CD4-positive, alpha-beta memory T cell (primary cell): ENCODE measurements around the gene ARIH2. TPM values are rescaled to one million over a fixed set of nuclear protein-coding genes. Genes with fewer than 3 reads are reported as not detected.

Experiments
- CTCF ChIA-PET: fragments of 350-600 bp; sonication (Branson Sonifier 250); formaldehyde crosslinking; loops from one replicate; lab custom pipeline; 2021; ENCODE audit warnings: inconsistent platforms; ENCODE audit not compliant: partially characterized antibody; lab: Charles Lee
- POLR2A ChIA-PET: fragments of 350-600 bp; sonication (Branson Sonifier 250); formaldehyde crosslinking; loops from one replicate; lab custom pipeline; 2021; ENCODE audit not compliant: partially characterized antibody; lab: Charles Lee
- DNase-seq, 5 donors: peaks; one replicate each; pipeline versions ENCODE4 v3.0.0 to v3.0.0-alpha.2; 2020 to 2022; ENCODE audit warnings: mixed read lengths in 1 of 5
- H3K27ac ChIP-seq: one replicate; pipeline ENCODE4 v1.7.0; 2013; ENCODE audit warnings: low read depth, low read length
- H3K27me3 ChIP-seq: 2 replicates; pipeline ENCODE4 v1.7.0; 2013; ENCODE audit warnings: mild to moderate bottlenecking, low read length, moderate library complexity; ENCODE audit not compliant: insufficient read depth
- H3K36me3 ChIP-seq: 2 replicates; pipeline ENCODE4 v1.7.0; 2013; ENCODE audit warnings: mild to moderate bottlenecking, low read length, moderate library complexity; ENCODE audit not compliant: insufficient read depth
- H3K4me1 ChIP-seq: 2 replicates; pipeline ENCODE4 v1.7.0; 2013; ENCODE audit warnings: mild to moderate bottlenecking, low read length, moderate library complexity; ENCODE audit not compliant: insufficient read depth
- H3K4me3 ChIP-seq, 2 donors: one replicate each; pipeline ENCODE4 v1.7.0; 2013; ENCODE audit warnings: low read length in 2 of 2, mild to moderate bottlenecking in 1 of 2
- H3K9me3 ChIP-seq, 2 donors: one replicate each; pipeline ENCODE4 v1.7.0; 2013; ENCODE audit warnings: low read length in 2 of 2, control low read depth in 1 of 2; ENCODE audit not compliant: control insufficient read depth in 1 of 2
- H3K27ac Mint-ChIP-seq, 7 donors: one replicate each; pipeline ENCODE4 v1.8.0; 2020 to 2021; ENCODE audit warnings: mixed read lengths in 7 of 7, mild to moderate bottlenecking in 6 of 7, inconsistent platforms in 3 of 7, moderate library complexity in 3 of 7
- H3K27me3 Mint-ChIP-seq, 2 donors: one replicate each; pipeline ENCODE4 v1.8.0; 2020 to 2021; ENCODE audit warnings: mixed read lengths in 2 of 2
- H3K36me3 Mint-ChIP-seq, 2 donors: one replicate each; pipeline ENCODE4 v1.8.0; 2020 to 2021; ENCODE audit warnings: mixed read lengths in 2 of 2, inconsistent platforms in 1 of 2, mild to moderate bottlenecking in 1 of 2
- H3K4me1 Mint-ChIP-seq, 4 donors: one replicate each; pipeline ENCODE4 v1.8.0; 2020 to 2021; ENCODE audit warnings: mixed read lengths in 4 of 4, mild to moderate bottlenecking in 1 of 4
- H3K4me3 Mint-ChIP-seq, 8 donors: one replicate each; pipeline ENCODE4 v1.8.0; 2020 to 2021; ENCODE audit warnings: mixed read lengths in 8 of 8, mild to moderate bottlenecking in 7 of 8, moderate library complexity in 6 of 8, inconsistent platforms in 3 of 8
- H3K9me3 Mint-ChIP-seq, 8 donors: one replicate each; pipeline ENCODE4 v1.8.0; 2020 to 2021; ENCODE audit warnings: mixed read lengths in 8 of 8, mild to moderate bottlenecking in 5 of 8, inconsistent platforms in 3 of 8, moderate library complexity in 1 of 8
- intact Hi-C: fragments of 100-400 bp; cut with micrococcal nuclease; formaldehyde crosslinking; loops from one replicate; pipeline ENCODE4 v1.15.1; 2023
- polyA plus RNA-seq, 2 donors: library from polyadenylated mRNA; unstranded; fragments of 300-500 nt; fragmentation: Illumina TruSeq; gene quantifications; one replicate each; pipeline ENCODE4 v1.2.3, GENCODE V29; 2021
- total RNA-seq, 2 experiments: library from RNA; stranded (reverse); gene quantifications; one replicate each; pipeline ENCODE4 v1.2.3, GENCODE V29; 2021

Gene ARIH2
- total and polyA plus RNA-seq, 4 experiments from 2014 or later: 109 to 153 (median 145) TPM

GRCh38 chr3:48928679-48929078 lies 10.0 kb downstream of the ARIH2 start:
- Mint-ChIP-seq H3K4me1 (peaks cover 44 to 63% (median 51%) of the 10 kb centered on the region in 4 donors), H3K27ac (peak overlapping the region in 3 of 7 donors; percentile 9 to 53 (median 22)), H3K36me3 (peaks cover 49 to 68% of the 10 kb centered on the region in 2 donors), H3K4me3 (peak overlapping the region in 5 of 8 donors; percentile 3 to 41 (median 28)), H3K27me3 (no peaks in the 10 kb centered on the region), H3K9me3 (peaks cover 0 to 3% (median 0%) of the 10 kb centered on the region in 8 donors)
- H3K27me3 ChIP-seq: no peaks in the 10 kb centered on the region
- DNase-seq: no peak
- H3K4me3 ChIP-seq: no peak overlapping the region
- no peak overlapping the region for H3K27ac ChIP-seq
- H3K9me3 ChIP-seq: no peaks in the 10 kb centered on the region
- ChIA-PET CTCF (interaction anchor here (1.3 to 2.5 kb wide), 2 partner anchors 10 to 30 kb away, joined by 3 to 10 read pairs; partner anchors contain the start of genes ARIH2 and SLC25A20), POLR2A (interaction anchor here (4.5 kb wide), 1 partner anchor 10 kb away, joined by 22 read pairs; the partner anchor contains the start of gene ARIH2)
- H3K36me3 ChIP-seq: peaks cover 35% of the 10 kb centered on the region
- intact Hi-C loops: no loop called here
- H3K4me1 ChIP-seq: peaks cover 56% of the 10 kb centered on the region

- Mint-ChIP-seq H3K9me3 (peaks cover 0 to 3% (median 0%) of the 10 kb centered on the region in 8 donors), H3K36me3 (peaks cover 52 to 70% of the 10 kb centered on the region in 2 donors), H3K27ac (peak overlapping the region in 6 of 7 donors; percentile 11 to 86 (median 32)), H3K4me1 (peaks cover 51 to 68% (median 58%) of the 10 kb centered on the region in 4 donors), H3K27me3 (no peaks in the 10 kb centered on the region), H3K4me3 (peak overlapping the region in 5 of 8 donors; percentile 12 to 56 (median 35))
- ChIA-PET CTCF (interaction anchor here (1.0 to 2.5 kb wide), 4 partner anchors 10 to 264 kb away, joined by 3 to 10 read pairs (median 6); partner anchors contain the start of genes ARIH2 and SLC25A20), POLR2A (interaction anchor here (4.5 kb wide), 1 partner anchor 11 kb away, joined by 22 read pairs; the partner anchor contains the start of gene ARIH2)
- H3K27ac ChIP-seq: no peak overlapping the region
- intact Hi-C loops: no loop called here
- no peak for DNase-seq
- H3K27me3 ChIP-seq: no peaks in the 10 kb centered on the region
- peaks cover 39% of the 10 kb centered on the region for H3K36me3 ChIP-seq
- no peak overlapping the region for H3K4me3 ChIP-seq
- no peaks in the 10 kb centered on the region for H3K9me3 ChIP-seq
- peaks cover 61% of the 10 kb centered on the region for H3K4me1 ChIP-seq
Measured at GRCh38 chr3:48929358-48930035, 10.9 kb downstream of the ARIH2 start.

GRCh38 chr3:48930590-48930989 lies 11.9 kb downstream of the ARIH2 start:
- intact Hi-C loops: no loop called here

GRCh38 chr3:48931944-48932580 lies 13.4 kb downstream of the ARIH2 start:
- peaks cover 56 to 71% of the 10 kb centered on the region in 2 donors for H3K36me3 Mint-ChIP-seq
- Histone ChIP-seq H3K4me3 (no peak overlapping the region), H3K4me1 (peaks cover 60% of the 10 kb centered on the region), H3K27ac (no peak overlapping the region), H3K9me3 (no peaks in the 10 kb centered on the region), H3K36me3 (peaks cover 36% of the 10 kb centered on the region), H3K27me3 (no peaks in the 10 kb centered on the region)
- H3K27ac Mint-ChIP-seq: peak overlapping the region in 5 of 7 donors; percentile 6 to 60 (median 16)
- peaks cover 47 to 74% (median 60%) of the 10 kb centered on the region in 4 donors for H3K4me1 Mint-ChIP-seq
- DNase-seq: no peak
- peaks cover 0 to 3% (median 0%) of the 10 kb centered on the region in 8 donors for H3K9me3 Mint-ChIP-seq
- H3K4me3 Mint-ChIP-seq: peak overlapping the region in 1 of 8 donors; percentile 21
- H3K27me3 Mint-ChIP-seq: no peaks in the 10 kb centered on the region
- POLR2A ChIA-PET: interaction anchor here (1.1 kb wide), 1 partner anchor 13 kb away, joined by 4 read pairs; the partner anchor contains the start of gene ARIH2
- intact Hi-C loops: no loop called here
- CTCF ChIA-PET: interaction anchor here (1.0 to 1.3 kb wide), 2 partner anchors 18 to 196 kb away, joined by 3 to 4 read pairs; no protein-coding TSS in a partner anchor

More at GRCh38 chr3:48930590-48930989, 11.9 kb downstream of the ARIH2 start:
- POLR2A ChIA-PET: interaction anchor here (0.6 to 4.5 kb wide), 4 partner anchors 12 to 161 kb away, joined by 3 to 22 read pairs (median 3); partner anchors contain the start of genes ARIH2, SLC25A20 and WDR6
- Histone ChIP-seq H3K36me3 (peaks cover 44% of the 10 kb centered on the region), H3K27ac (no peak overlapping the region), H3K27me3 (no peaks in the 10 kb centered on the region), H3K9me3 (no peaks in the 10 kb centered on the region), H3K4me3 (no peak overlapping the region), H3K4me1 (peaks cover 70% of the 10 kb centered on the region)
- no peak for DNase-seq
- Mint-ChIP-seq H3K4me1 (peaks cover 56 to 77% (median 66%) of the 10 kb centered on the region in 4 donors), H3K4me3 (no peak overlapping the region), H3K27me3 (no peaks in the 10 kb centered on the region), H3K27ac (no peak overlapping the region), H3K36me3 (peaks cover 61 to 75% of the 10 kb centered on the region in 2 donors), H3K9me3 (peaks cover 0 to 3% (median 0%) of the 10 kb centered on the region in 8 donors)
- CTCF ChIA-PET: interaction anchor here (1.3 to 2.3 kb wide), 2 partner anchors 11 to 194 kb away, joined by 4 to 8 read pairs; partner anchors contain the start of gene ARIH2

- no peak for DNase-seq
- ChIA-PET CTCF (interaction anchor here (0.6 to 1.7 kb wide), 6 partner anchors 9 to 198 kb away, joined by 3 to 5 read pairs (median 3); partner anchors contain the start of genes SLC25A20 and WDR6), POLR2A (interaction anchor here (0.9 to 1.2 kb wide), 2 partner anchors 15 to 87 kb away, joined by 3 to 4 read pairs; partner anchors contain the start of gene PRKAR2A)
- H3K4me1 ChIP-seq: peaks cover 47% of the 10 kb centered on the region
- H3K4me3 ChIP-seq: no peak overlapping the region
- H3K27me3 ChIP-seq: no peaks in the 10 kb centered on the region
- Mint-ChIP-seq H3K4me3 (no peak overlapping the region), H3K27me3 (no peaks in the 10 kb centered on the region), H3K9me3 (peaks cover 0 to 5% (median 0%) of the 10 kb centered on the region in 8 donors), H3K27ac (peak overlapping the region in 2 of 7 donors; percentile 8 to 18), H3K36me3 (peaks cover 41 to 58% of the 10 kb centered on the region in 2 donors), H3K4me1 (peaks cover 38 to 65% (median 49%) of the 10 kb centered on the region in 4 donors)
- no peaks in the 10 kb centered on the region for H3K9me3 ChIP-seq
- no peak overlapping the region for H3K27ac ChIP-seq
- H3K36me3 ChIP-seq: peaks cover 17% of the 10 kb centered on the region
- intact Hi-C loops: no loop called here
Measured at GRCh38 chr3:48934333-48934991, 15.8 kb downstream of the ARIH2 start.

- ChIA-PET CTCF (interaction anchor here (0.7 kb wide), 1 partner anchor 33 kb away, joined by 3 read pairs; no protein-coding TSS in a partner anchor), POLR2A (interaction anchor here (0.7 kb wide), 1 partner anchor 56 kb away, joined by 3 read pairs; no protein-coding TSS in a partner anchor)
- peaks cover 0 to 3% (median 0%) of the 10 kb centered on the region in 8 donors for H3K9me3 Mint-ChIP-seq
- intact Hi-C loops: no loop called here
- Histone ChIP-seq H3K27ac (no peak overlapping the region), H3K4me1 (peaks cover 41% of the 10 kb centered on the region), H3K36me3 (peaks cover 12% of the 10 kb centered on the region), H3K9me3 (no peaks in the 10 kb centered on the region), H3K27me3 (no peaks in the 10 kb centered on the region), H3K4me3 (no peak overlapping the region)
- H3K36me3 Mint-ChIP-seq: peaks cover 35 to 50% of the 10 kb centered on the region in 2 donors
- H3K27ac Mint-ChIP-seq: no peak overlapping the region
- H3K4me1 Mint-ChIP-seq: peaks cover 31 to 58% (median 43%) of the 10 kb centered on the region in 4 donors
- no peak for DNase-seq
- no peak overlapping the region for H3K4me3 Mint-ChIP-seq
- H3K27me3 Mint-ChIP-seq: no peaks in the 10 kb centered on the region
Measured at GRCh38 chr3:48935530-48935929, 16.9 kb downstream of the ARIH2 start.
